SK-N-MC (cell line): ENCODE results near the gene EID2B.

Experiments
- EZH2 ChIP-seq: fragments of 200-600 bp; sonication (generic); IDR thresholded peaks from one replicate; pipeline ENCODE4 v1.6.1; 2017; ENCODE audit warnings: antibody characterized with exemption
- FOXP2 ChIP-seq: optimal IDR thresholded peaks from 2 replicates; pipeline ENCODE3; 2011; ENCODE audit warnings: mild to moderate bottlenecking, moderate library complexity; ENCODE audit not compliant: insufficient read depth; ENCODE audit errors: extremely low read length, control extremely low read depth
- POLR2AphosphoS5 ChIP-seq: IDR thresholded peaks from 2 replicates; pipeline ENCODE4 v1.6.1; 2012; ENCODE audit warnings: mild to moderate bottlenecking, low read depth, low read length, borderline replicate concordance

GRCh38 chr19:39544226-39544903 is 11.7 kb upstream of the EID2B start:
- TF ChIP-seq POLR2AphosphoS5 (no peak), EZH2 (no peak), FOXP2 (no peak)
